ENCODE measurements around the gene GOLGA6L10.
"Not testable (repeated sequence)": the region's sequence is repeated elsewhere in the genome, so short reads cannot be mapped to it uniquely, and the experiment has no call there.

DNA sequence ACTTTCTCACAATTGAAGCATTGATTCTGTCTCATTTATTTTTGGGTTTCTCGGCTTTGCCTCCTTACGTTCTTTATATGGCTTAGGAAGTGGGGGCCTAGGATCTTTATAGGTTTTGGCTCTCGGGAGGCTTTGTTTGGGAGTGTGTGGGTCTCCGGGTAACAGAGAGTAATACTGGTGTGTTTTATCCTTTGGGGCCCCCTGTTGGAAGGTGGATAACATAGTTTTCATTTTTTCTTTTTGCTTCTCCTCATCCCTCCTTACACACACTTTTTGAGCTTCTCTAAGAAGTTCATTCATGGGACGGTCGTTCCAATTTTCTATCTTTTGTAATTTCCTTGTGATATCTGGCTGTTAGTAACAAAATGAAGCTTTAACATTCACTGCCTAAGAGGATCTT, 30.3 kb upstream of the GOLGA6L10 start:
- TF ChIP-seq, protein P1, sequence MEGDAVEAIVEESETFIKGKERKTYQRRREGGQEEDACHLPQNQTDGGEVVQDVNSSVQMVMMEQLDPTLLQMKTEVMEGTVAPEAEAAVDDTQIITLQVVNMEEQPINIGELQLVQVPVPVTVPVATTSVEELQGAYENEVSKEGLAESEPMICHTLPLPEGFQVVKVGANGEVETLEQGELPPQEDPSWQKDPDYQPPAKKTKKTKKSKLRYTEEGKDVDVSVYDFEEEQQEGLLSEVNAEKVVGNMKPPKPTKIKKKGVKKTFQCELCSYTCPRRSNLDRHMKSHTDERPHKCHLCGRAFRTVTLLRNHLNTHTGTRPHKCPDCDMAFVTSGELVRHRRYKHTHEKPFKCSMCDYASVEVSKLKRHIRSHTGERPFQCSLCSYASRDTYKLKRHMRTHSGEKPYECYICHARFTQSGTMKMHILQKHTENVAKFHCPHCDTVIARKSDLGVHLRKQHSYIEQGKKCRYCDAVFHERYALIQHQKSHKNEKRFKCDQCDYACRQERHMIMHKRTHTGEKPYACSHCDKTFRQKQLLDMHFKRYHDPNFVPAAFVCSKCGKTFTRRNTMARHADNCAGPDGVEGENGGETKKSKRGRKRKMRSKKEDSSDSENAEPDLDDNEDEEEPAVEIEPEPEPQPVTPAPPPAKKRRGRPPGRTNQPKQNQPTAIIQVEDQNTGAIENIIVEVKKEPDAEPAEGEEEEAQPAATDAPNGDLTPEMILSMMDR (conservative IDR thresholded peaks at IDR 0.05) = peak; percentile 22
- TF ChIP-seq ZFX (IDR thresholded peaks at IDR 0.05) = not testable (repeated sequence)

Measured in C4-2B (cell line).